Esophagus squamous epithelium (tissue), 5 donors: ENCODE results near the gene NR0B1. TPM values are rescaled to one million over a fixed set of nuclear protein-coding genes. Genes with fewer than 3 reads are reported as not detected.

Source experiments
- DNase-seq: peaks from one replicate; lab custom pipeline; 2025; lab: John Stamatoyannopoulos, UW
- H3K27ac ChIP-seq, 4 donors: fragments of 200-600 bp; sonication (generic); one replicate each; pipeline ENCODE4 v1.5.1; 2016 to 2019; ENCODE audit warnings: mild to moderate bottlenecking in 1 of 4
- H3K27me3 ChIP-seq, 4 donors: fragments of 200-600 bp; sonication (generic); 1 replicate in 3 of 4; 2 replicates in 1 of 4; pipeline versions ENCODE4 v1.5.1 to v1.6.0; 2017 to 2021; ENCODE audit warnings: antibody characterized with exemption in 1 of 4
- H3K36me3 ChIP-seq, 3 donors: fragments of 200-600 bp; sonication (generic); one replicate each; pipeline ENCODE4 v1.5.1; 2016 to 2019
- H3K4me1 ChIP-seq, 3 donors: fragments of 200-600 bp; sonication (generic); one replicate each; pipeline ENCODE4 v1.5.1; 2017 to 2019
- H3K4me3 ChIP-seq, 4 donors: fragments of 200-600 bp; sonication (generic); 1 replicate in 3 of 4; 2 replicates in 1 of 4; pipeline ENCODE4 v1.5.1; 2016 to 2019; ENCODE audit warnings: mild to moderate bottlenecking in 2 of 4, moderate library complexity in 1 of 4
- H3K9me3 ChIP-seq, 3 donors: fragments of 200-600 bp; sonication (generic); one replicate each; pipeline ENCODE4 v1.5.1; 2016 to 2019
- POLR2A ChIP-seq, 4 donors: fragments of 450-650 bp; IDR thresholded peaks; one replicate each; pipeline ENCODE4 v1.6.1; 2017; ENCODE audit warnings: antibody characterized with exemption in 4 of 4, mild to moderate bottlenecking in 4 of 4, moderate library complexity in 3 of 4
- WGBS, 2 donors: methylation state at CpG; one replicate each; pipeline ENCODE4 v1.1.5; 2018; 5-methylcytosine and 5-hydroxymethylcytosine counted together
- intact Hi-C: fragments of 100-400 bp; cut with DNase I; formaldehyde crosslinking; loops from one replicate; pipeline ENCODE4 v1.15.0; 2022
- total RNA-seq, 4 donors: library from RNA; depleted of rRNA; stranded (reverse); fragments of >200 nt; gene quantifications; one replicate each; pipeline ENCODE4 v1.1.0, GENCODE V29; 2016
- TF ChIP-seq, protein P1 (sequence below), 6 experiments: fragments of 450-650 bp in 4 of 6; fragments of 200-600 bp in 2 of 6; sonication (generic) in 2 of 6; IDR thresholded peaks; one replicate each; pipeline ENCODE4 v1.5.1; 2016 to 2019; ENCODE audit warnings: antibody characterized with exemption in 6 of 6, mild to moderate bottlenecking in 4 of 6, moderate library complexity in 4 of 6
- donor health status: DM: yes; HTN: yes; CAD: no.

Gene NR0B1
- total RNA-seq, 4 donors from 2014 or later, result 0.88 TPM; not detected in 3

DNA sequence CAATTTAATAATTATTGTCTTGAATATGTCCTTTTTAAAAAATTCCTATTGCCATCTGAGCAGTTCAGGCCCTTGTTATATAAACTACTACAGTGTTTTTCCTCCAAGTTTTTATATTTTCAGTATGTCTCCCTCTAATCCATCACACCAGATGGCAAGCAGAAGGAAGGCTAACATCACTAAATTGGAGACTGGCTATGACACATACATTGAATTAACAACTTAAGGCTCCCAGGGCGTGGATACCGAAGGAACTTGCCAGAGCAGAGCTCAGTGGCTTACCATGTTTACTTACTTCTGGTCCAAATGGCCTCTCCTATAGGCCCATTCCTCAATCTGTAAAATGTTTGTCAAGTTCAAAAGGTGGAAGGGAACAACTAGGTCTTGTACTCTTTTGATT, 49.3 kb downstream of the NR0B1 start:
- Histone ChIP-seq H3K4me1 (no peaks in the 10 kb centered on the region), H3K36me3 (no peaks in the 10 kb centered on the region), H3K27ac (no peak overlapping the region), H3K4me3 (no peak overlapping the region), H3K27me3 (no peaks in the 10 kb centered on the region), H3K9me3 (no peaks in the 10 kb centered on the region)
- 38 to 43% methylated on average over 2 of the region's 2 CpGs for WGBS, 2 donors
- no peak for TF ChIP-seq POLR2A (IDR thresholded peaks at IDR 0.05)
- TF ChIP-seq, protein P1, sequence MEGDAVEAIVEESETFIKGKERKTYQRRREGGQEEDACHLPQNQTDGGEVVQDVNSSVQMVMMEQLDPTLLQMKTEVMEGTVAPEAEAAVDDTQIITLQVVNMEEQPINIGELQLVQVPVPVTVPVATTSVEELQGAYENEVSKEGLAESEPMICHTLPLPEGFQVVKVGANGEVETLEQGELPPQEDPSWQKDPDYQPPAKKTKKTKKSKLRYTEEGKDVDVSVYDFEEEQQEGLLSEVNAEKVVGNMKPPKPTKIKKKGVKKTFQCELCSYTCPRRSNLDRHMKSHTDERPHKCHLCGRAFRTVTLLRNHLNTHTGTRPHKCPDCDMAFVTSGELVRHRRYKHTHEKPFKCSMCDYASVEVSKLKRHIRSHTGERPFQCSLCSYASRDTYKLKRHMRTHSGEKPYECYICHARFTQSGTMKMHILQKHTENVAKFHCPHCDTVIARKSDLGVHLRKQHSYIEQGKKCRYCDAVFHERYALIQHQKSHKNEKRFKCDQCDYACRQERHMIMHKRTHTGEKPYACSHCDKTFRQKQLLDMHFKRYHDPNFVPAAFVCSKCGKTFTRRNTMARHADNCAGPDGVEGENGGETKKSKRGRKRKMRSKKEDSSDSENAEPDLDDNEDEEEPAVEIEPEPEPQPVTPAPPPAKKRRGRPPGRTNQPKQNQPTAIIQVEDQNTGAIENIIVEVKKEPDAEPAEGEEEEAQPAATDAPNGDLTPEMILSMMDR (IDR thresholded peaks at IDR 0.05), result no peak
- intact Hi-C loops, result no loop called here
- no peak for DNase-seq

Other genes starting within 250 kb of the NR0B1 start
- not detected for gene MAGEB2, start 93.8 kb downstream of the NR0B1 start, total RNA-seq
- not detected for gene MAGEB3, start 78.7 kb downstream of the NR0B1 start, total RNA-seq
- not detected for gene MAGEB4, start 67.4 kb downstream of the NR0B1 start, total RNA-seq
- not detected for gene MAGEB1, start 62.2 kb downstream of the NR0B1 start, total RNA-seq